GM12801 (cell line): Measurements from ENCODE around the gene RASA3.

Experiments used
- TF ChIP-seq, protein P1 (sequence below): IDR thresholded peaks from one replicate; pipeline ENCODE4 v1.5.1; 2011; ENCODE audit warnings: control low read depth; ENCODE audit not compliant: insufficient read length; ENCODE audit errors: extremely low read depth

Gene RASA3

GRCh38 chr13:114111577-114111976, 20.8 kb downstream of the RASA3 start:
- TF ChIP-seq, protein P1, sequence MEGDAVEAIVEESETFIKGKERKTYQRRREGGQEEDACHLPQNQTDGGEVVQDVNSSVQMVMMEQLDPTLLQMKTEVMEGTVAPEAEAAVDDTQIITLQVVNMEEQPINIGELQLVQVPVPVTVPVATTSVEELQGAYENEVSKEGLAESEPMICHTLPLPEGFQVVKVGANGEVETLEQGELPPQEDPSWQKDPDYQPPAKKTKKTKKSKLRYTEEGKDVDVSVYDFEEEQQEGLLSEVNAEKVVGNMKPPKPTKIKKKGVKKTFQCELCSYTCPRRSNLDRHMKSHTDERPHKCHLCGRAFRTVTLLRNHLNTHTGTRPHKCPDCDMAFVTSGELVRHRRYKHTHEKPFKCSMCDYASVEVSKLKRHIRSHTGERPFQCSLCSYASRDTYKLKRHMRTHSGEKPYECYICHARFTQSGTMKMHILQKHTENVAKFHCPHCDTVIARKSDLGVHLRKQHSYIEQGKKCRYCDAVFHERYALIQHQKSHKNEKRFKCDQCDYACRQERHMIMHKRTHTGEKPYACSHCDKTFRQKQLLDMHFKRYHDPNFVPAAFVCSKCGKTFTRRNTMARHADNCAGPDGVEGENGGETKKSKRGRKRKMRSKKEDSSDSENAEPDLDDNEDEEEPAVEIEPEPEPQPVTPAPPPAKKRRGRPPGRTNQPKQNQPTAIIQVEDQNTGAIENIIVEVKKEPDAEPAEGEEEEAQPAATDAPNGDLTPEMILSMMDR: no peak

DNA sequence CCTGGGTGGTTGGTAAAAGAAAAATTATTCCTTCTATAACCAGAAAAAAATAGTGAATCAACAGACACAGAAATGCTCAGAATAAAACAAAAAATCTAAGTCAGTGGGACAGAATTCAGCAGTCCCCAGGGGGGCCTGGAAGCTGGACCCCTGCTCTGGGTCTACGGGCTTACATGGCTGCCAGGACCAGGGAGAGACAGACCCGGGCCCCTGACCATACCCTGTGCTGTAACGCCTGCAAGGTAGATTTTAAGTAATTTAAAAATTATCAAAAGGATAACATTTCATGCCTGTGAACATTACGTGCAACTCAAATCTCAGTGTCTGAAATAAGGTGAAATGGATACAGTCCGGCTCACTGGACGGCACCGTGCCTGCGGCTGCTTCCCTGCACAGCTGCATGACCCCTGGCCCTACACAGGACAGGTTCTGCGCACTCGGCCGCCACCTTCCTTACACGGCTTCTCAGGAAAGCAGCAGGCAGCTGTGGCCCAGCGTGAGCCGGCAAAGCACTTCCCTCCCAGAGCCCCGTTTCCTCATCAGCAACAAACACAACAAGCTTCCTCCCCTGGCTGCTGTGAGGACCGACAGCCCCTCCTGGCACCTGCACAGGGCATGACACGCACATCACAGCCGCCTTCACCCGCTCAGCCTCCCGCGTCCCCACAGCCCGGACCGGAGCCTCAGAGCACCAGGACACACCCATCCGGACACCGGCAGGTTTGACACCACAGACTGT, 22.2 kb downstream of the RASA3 start:
- TF ChIP-seq, protein P1: no peak

DNA sequence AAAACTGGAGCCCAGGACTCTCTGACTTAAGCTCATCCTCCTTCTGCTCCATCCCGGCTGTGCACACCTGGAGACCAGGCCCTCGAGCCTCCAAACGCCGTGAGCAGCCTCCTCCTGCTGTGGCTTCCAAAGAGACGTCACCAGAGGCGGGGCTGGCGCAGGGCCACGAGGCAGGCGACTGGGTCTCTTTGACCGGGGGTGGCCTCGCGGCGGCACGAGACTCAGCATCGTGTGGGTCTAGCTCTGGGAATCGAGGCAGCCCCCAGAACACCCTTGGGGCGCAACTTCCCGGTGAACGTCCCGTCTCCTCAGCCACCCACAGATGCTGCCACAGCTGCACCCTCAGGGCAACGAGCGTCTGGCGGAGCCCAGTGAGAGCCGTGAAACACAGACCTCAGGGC, 22.8 kb downstream of the RASA3 start:
- TF ChIP-seq, protein P1: no peak

DNA sequence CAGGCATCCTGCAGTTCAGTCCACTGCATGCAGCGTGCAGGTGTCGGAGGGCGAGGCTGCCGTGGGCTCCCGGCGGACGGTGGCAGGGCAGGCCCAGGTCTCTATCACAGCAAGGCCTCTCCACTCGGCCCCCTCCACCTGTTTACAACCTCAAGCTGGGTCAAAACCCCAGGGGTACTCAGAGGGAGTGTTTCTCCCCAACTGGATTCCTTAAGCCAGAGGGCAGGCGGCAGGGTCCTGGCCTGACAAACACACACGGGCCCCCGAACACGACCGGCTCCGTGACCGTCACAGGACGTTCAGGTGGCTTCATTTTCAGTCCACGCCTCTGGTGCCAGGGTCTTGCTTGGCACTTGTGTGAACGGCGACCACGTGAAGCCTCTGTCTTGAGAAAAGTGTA, 23.5 kb downstream of the RASA3 start:
- TF ChIP-seq, protein P1: no peak

- TF ChIP-seq, protein P1: no peak
These were observed 24.2 kb downstream of the RASA3 start for GRCh38 chr13:114108141-114108761.

- TF ChIP-seq, protein P1: no peak
These were observed 24.7 kb downstream of the RASA3 start for GRCh38 chr13:114107686-114108081.

- TF ChIP-seq, protein P1: no peak
These were observed 25.3 kb downstream of the RASA3 start for GRCh38 chr13:114106991-114107685.
